ENCODE measurements around the gene CERS1.

The CERS1 gene

GRCh38 chr19:18875726-18876125 is 20.2 kb downstream of the CERS1 start:
- no peak overlapping the region for H2BK5ac ChIP-seq (ENCODE audit: low read length)
- H2BK15ac ChIP-seq (replicated peaks; ENCODE audit: low read depth): no peak overlapping the region
- no peak overlapping the region for H3K9ac ChIP-seq (ENCODE audit: low read length)
- H3K4me3 ChIP-seq (ENCODE audit: low read length): no peak overlapping the region
- no peak overlapping the region for H3K23ac ChIP-seq (ENCODE audit: low read length)
- no peak overlapping the region for H4K5ac ChIP-seq (ENCODE audit: low read length)
- H2AK5ac ChIP-seq (ENCODE audit: low read length): no peak overlapping the region
- H3K36me3 ChIP-seq (ENCODE audit: control insufficient read depth, insufficient read depth, low read length): no peaks in the 10 kb centered on the region
- H3K56ac ChIP-seq (ENCODE audit: low read length): no peak overlapping the region
- no peak overlapping the region for H3K4ac ChIP-seq (ENCODE audit: low read depth, low read length)
- no peak overlapping the region for H2BK120ac ChIP-seq (ENCODE audit: low read depth, low read length)
- H4K8ac ChIP-seq (ENCODE audit: low read depth, low read length): no peak overlapping the region
- H3K79me2 ChIP-seq (ENCODE audit: control insufficient read depth, insufficient read depth, low read length): no peaks in the 10 kb centered on the region
- H3K27me3 ChIP-seq (ENCODE audit: insufficient read depth, low read length, poor library complexity): no peaks in the 10 kb centered on the region
- H3K79me1 ChIP-seq (ENCODE audit: low read length): no peaks in the 10 kb centered on the region
- WGBS (ENCODE audit: extremely low coverage, insufficient coverage, low lambda C conversion rate): no CpG with 5 or more reads among the region's 5 CpGs
- H3K4me2 ChIP-seq (ENCODE audit: low read length): no peak overlapping the region
- DNase-seq: no peak
- H3K27ac ChIP-seq (ENCODE audit: low read depth, low read length): no peak overlapping the region
- no peak overlapping the region for H3K18ac ChIP-seq (ENCODE audit: low read length)
- H3K4me1 ChIP-seq (ENCODE audit: control insufficient read depth, low read depth, low read length): peaks cover 2% of the 10 kb centered on the region

DNA sequence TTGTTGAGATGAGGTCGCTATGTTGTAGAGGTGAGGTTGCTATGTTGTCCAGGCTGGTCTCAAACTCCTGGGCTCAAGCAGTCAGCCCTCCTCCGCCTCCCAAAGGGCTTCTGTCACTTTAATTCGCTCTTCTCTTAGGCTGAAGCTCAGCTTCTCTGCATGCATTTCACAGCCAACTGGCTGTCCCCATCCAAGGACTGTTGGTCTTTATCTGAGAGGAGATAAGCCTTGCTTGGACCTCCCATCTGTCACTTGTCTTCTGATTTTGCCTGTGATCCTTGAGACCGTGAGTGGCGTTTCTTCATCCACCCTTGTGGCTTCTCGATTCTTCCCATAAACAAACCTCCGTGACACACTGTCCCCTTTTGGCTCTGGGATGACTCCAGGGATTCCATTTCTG is 24.4 kb downstream of the CERS1 start:
- Histone ChIP-seq H3K56ac (ENCODE audit: low read length) (no peak overlapping the region), H3K4me1 (ENCODE audit: control insufficient read depth, low read depth, low read length) (peaks cover 3% of the 10 kb centered on the region), H2AK5ac (ENCODE audit: low read length) (no peak overlapping the region), H2BK5ac (ENCODE audit: low read length) (no peak overlapping the region), H3K79me1 (ENCODE audit: low read length) (no peaks in the 10 kb centered on the region), H3K36me3 (ENCODE audit: control insufficient read depth, insufficient read depth, low read length) (peaks cover 4% of the 10 kb centered on the region), H4K5ac (ENCODE audit: low read length) (no peak overlapping the region), H2BK120ac (ENCODE audit: low read depth, low read length) (no peak overlapping the region), H3K27ac (ENCODE audit: low read depth, low read length) (no peak overlapping the region), H2BK15ac (replicated peaks; ENCODE audit: low read depth) (no peak overlapping the region), H3K9ac (ENCODE audit: low read length) (no peak overlapping the region), H3K27me3 (ENCODE audit: insufficient read depth, low read length, poor library complexity) (no peaks in the 10 kb centered on the region), H3K4me2 (ENCODE audit: low read length) (no peak overlapping the region), H3K4ac (ENCODE audit: low read depth, low read length) (no peak overlapping the region), H3K4me3 (ENCODE audit: low read length) (no peak overlapping the region), H3K79me2 (ENCODE audit: control insufficient read depth, insufficient read depth, low read length) (no peaks in the 10 kb centered on the region), H4K8ac (ENCODE audit: low read depth, low read length) (no peak overlapping the region), H3K23ac (ENCODE audit: low read length) (no peak overlapping the region), H3K18ac (ENCODE audit: low read length) (no peak overlapping the region)
- WGBS (ENCODE audit: extremely low coverage, insufficient coverage, low lambda C conversion rate): no CpG with 5 or more reads among the region's 7 CpGs
- DNase-seq: peak; percentile 87

GRCh38 chr19:18870531-18871172 is 25.3 kb downstream of the CERS1 start:
- peak overlapping the region; percentile 49 for H3K9ac ChIP-seq (ENCODE audit: low read length)
- no peak overlapping the region for H3K27ac ChIP-seq (ENCODE audit: low read depth, low read length)
- H3K23ac ChIP-seq (ENCODE audit: low read length): peak overlapping the region; percentile 45
- H3K36me3 ChIP-seq (ENCODE audit: control insufficient read depth, insufficient read depth, low read length): peaks cover 4% of the 10 kb centered on the region
- H2AK5ac ChIP-seq (ENCODE audit: low read length): peak overlapping the region; percentile 74
- H3K4me1 ChIP-seq (ENCODE audit: control insufficient read depth, low read depth, low read length): peaks cover 3% of the 10 kb centered on the region
- no peak overlapping the region for H3K4ac ChIP-seq (ENCODE audit: low read depth, low read length)
- WGBS (ENCODE audit: extremely low coverage, insufficient coverage, low lambda C conversion rate): no CpG with 5 or more reads among the region's 25 CpGs
- no peaks in the 10 kb centered on the region for H3K79me2 ChIP-seq (ENCODE audit: control insufficient read depth, insufficient read depth, low read length)
- no peaks in the 10 kb centered on the region for H3K27me3 ChIP-seq (ENCODE audit: insufficient read depth, low read length, poor library complexity)
- no peak overlapping the region for H3K18ac ChIP-seq (ENCODE audit: low read length)
- peak overlapping the region; percentile 73 for H3K56ac ChIP-seq (ENCODE audit: low read length)
- H3K79me1 ChIP-seq (ENCODE audit: low read length): no peaks in the 10 kb centered on the region
- no peak overlapping the region for H3K4me3 ChIP-seq (ENCODE audit: low read length)
- H2BK120ac ChIP-seq (ENCODE audit: low read depth, low read length): no peak overlapping the region
- no peak overlapping the region for H3K4me2 ChIP-seq (ENCODE audit: low read length)
- no peak overlapping the region for H4K8ac ChIP-seq (ENCODE audit: low read depth, low read length)
- no peak for DNase-seq
- H4K5ac ChIP-seq (ENCODE audit: low read length): no peak overlapping the region
- no peak overlapping the region for H2BK15ac ChIP-seq (replicated peaks; ENCODE audit: low read depth)
- H2BK5ac ChIP-seq (ENCODE audit: low read length): no peak overlapping the region

DNA sequence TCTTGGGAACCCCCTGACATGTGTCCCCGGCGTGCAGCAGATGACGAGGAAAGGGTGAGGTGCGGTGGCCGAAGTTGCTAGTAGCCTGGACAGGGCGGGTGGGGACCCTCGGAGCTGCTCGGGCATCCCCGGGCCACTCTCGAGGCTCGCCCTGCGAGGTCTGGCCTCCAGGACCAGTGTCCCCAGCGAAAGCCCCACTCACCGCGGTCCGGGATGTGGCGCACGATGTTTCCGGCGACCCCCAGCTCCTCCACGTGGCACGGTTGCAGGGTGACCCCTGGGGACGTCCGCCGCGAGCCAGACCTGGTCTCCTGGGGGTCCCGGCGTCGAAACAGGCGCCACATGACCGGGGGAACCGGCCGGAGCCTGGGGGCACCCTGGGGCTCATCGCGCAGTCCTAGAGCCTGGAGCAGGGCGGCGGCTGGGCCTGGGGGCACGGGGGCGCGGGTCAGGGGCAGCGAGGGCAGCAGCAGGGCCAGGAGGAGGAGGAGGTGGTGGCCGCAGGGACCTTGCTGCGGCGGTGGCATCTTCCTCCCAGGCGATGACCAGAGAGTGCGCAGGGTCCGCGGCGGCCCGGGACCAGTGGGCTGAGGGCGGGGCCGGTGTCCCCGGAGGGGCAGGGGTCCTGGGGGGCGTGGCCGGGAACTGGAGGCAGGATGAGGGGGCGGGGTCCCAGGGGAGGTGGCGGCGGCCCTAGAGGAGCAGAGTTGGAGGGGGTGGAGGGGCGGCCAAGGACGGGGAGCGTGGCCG is 26.0 kb downstream of the CERS1 start:
- no peak overlapping the region for H2BK5ac ChIP-seq (ENCODE audit: low read length)
- H3K27ac ChIP-seq (ENCODE audit: low read depth, low read length): no peak overlapping the region
- no peak overlapping the region for H3K4ac ChIP-seq (ENCODE audit: low read depth, low read length)
- no peaks in the 10 kb centered on the region for H3K79me2 ChIP-seq (ENCODE audit: control insufficient read depth, insufficient read depth, low read length)
- H3K4me3 ChIP-seq (ENCODE audit: low read length): no peak overlapping the region
- H3K4me2 ChIP-seq (ENCODE audit: low read length): no peak overlapping the region
- no CpG with 5 or more reads among the region's 62 CpGs for WGBS (ENCODE audit: extremely low coverage, insufficient coverage, low lambda C conversion rate)
- H3K23ac ChIP-seq (ENCODE audit: low read length): no peak overlapping the region
- peaks cover 4% of the 10 kb centered on the region for H3K36me3 ChIP-seq (ENCODE audit: control insufficient read depth, insufficient read depth, low read length)
- H3K27me3 ChIP-seq (ENCODE audit: insufficient read depth, low read length, poor library complexity): no peaks in the 10 kb centered on the region
- no peak overlapping the region for H4K8ac ChIP-seq (ENCODE audit: low read depth, low read length)
- no peak overlapping the region for H2AK5ac ChIP-seq (ENCODE audit: low read length)
- H3K18ac ChIP-seq (ENCODE audit: low read length): no peak overlapping the region
- H3K79me1 ChIP-seq (ENCODE audit: low read length): no peaks in the 10 kb centered on the region
- H2BK15ac ChIP-seq (replicated peaks; ENCODE audit: low read depth): no peak overlapping the region
- peak overlapping the region; percentile 74 for H3K56ac ChIP-seq (ENCODE audit: low read length)
- DNase-seq: peak; percentile 27
- no peak overlapping the region for H2BK120ac ChIP-seq (ENCODE audit: low read depth, low read length)
- H4K5ac ChIP-seq (ENCODE audit: low read length): no peak overlapping the region
- peaks cover 3% of the 10 kb centered on the region for H3K4me1 ChIP-seq (ENCODE audit: control insufficient read depth, low read depth, low read length)
- no peak overlapping the region for H3K9ac ChIP-seq (ENCODE audit: low read length)

- Histone ChIP-seq H3K4me3 (ENCODE audit: low read length) (no peak overlapping the region), H3K4me2 (ENCODE audit: low read length) (no peak overlapping the region), H3K4ac (ENCODE audit: low read depth, low read length) (no peak overlapping the region), H4K5ac (ENCODE audit: low read length) (no peak overlapping the region), H3K36me3 (ENCODE audit: control insufficient read depth, insufficient read depth, low read length) (peaks cover 4% of the 10 kb centered on the region), H3K23ac (ENCODE audit: low read length) (no peak overlapping the region), H3K27me3 (ENCODE audit: insufficient read depth, low read length, poor library complexity) (no peaks in the 10 kb centered on the region), H3K18ac (ENCODE audit: low read length) (no peak overlapping the region), H3K4me1 (ENCODE audit: control insufficient read depth, low read depth, low read length) (peaks cover 3% of the 10 kb centered on the region), H3K56ac (ENCODE audit: low read length) (no peak overlapping the region), H3K9ac (ENCODE audit: low read length) (no peak overlapping the region), H3K79me2 (ENCODE audit: control insufficient read depth, insufficient read depth, low read length) (no peaks in the 10 kb centered on the region), H3K27ac (ENCODE audit: low read depth, low read length) (no peak overlapping the region), H4K8ac (ENCODE audit: low read depth, low read length) (no peak overlapping the region), H3K79me1 (ENCODE audit: low read length) (no peaks in the 10 kb centered on the region), H2AK5ac (ENCODE audit: low read length) (no peak overlapping the region), H2BK15ac (replicated peaks; ENCODE audit: low read depth) (no peak overlapping the region), H2BK120ac (ENCODE audit: low read depth, low read length) (no peak overlapping the region), H2BK5ac (ENCODE audit: low read length) (no peak overlapping the region)
- no CpG with 5 or more reads among the region's 71 CpGs for WGBS (ENCODE audit: extremely low coverage, insufficient coverage, low lambda C conversion rate)
- DNase-seq: no peak
Measured at GRCh38 chr19:18869023-18869618, 26.8 kb downstream of the CERS1 start.
